ENCODE data around the gene ANKRA2. TPM values are rescaled to one million over a fixed set of nuclear protein-coding genes. Genes with fewer than 3 reads are reported as not detected.
A peak's percentile ranks its signal among the peaks of the same experiment; 100 is the strongest.

ANKRA2 gene
- polyA plus RNA-seq, 1 donor from 2014 or later = 70.9 TPM

DNA sequence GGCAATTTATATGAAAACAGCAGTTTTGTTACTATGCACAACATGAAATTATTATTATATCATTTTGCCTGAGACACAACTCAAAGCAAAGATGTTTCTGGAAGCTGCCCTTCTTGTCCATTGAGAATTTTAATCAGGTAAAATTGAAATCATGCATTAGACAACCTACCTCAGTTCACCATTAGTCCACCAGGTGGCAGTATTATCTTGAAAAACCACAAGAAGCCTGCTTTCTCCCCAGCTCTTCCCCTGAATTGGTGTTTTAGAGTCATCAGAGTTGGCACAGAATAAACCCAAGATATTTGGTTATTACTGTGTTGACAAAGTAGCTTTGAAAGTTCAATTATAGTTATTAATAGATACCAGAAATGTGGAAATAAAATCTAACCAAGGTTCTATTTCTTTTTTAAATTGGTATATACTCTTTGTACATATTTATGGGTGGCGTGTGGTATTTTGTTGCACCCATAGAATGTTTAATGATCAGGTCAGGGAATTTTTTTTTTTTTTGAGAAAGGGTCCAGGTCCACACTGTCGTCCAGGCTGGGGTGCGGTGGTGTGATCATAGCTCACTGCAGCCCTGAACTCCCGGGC is 25.8 kb upstream of the ANKRA2 start:
- H3K9me2 ChIP-seq (ENCODE audit: insufficient read depth, low read length) = no peaks in the 10 kb centered on the region
- no peak overlapping the region for H3K4me3 ChIP-seq (ENCODE audit: low read length)
- TF ChIP-seq, protein P1, sequence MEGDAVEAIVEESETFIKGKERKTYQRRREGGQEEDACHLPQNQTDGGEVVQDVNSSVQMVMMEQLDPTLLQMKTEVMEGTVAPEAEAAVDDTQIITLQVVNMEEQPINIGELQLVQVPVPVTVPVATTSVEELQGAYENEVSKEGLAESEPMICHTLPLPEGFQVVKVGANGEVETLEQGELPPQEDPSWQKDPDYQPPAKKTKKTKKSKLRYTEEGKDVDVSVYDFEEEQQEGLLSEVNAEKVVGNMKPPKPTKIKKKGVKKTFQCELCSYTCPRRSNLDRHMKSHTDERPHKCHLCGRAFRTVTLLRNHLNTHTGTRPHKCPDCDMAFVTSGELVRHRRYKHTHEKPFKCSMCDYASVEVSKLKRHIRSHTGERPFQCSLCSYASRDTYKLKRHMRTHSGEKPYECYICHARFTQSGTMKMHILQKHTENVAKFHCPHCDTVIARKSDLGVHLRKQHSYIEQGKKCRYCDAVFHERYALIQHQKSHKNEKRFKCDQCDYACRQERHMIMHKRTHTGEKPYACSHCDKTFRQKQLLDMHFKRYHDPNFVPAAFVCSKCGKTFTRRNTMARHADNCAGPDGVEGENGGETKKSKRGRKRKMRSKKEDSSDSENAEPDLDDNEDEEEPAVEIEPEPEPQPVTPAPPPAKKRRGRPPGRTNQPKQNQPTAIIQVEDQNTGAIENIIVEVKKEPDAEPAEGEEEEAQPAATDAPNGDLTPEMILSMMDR (IDR thresholded peaks at IDR 0.05; ENCODE audit: poor library complexity, severe bottlenecking) = peak; percentile 91
- TF ChIP-seq RAD21 (conservative IDR thresholded peaks at IDR 0.05) (peak; percentile 92), SMC3 (conservative IDR thresholded peaks at IDR 0.05; ENCODE audit: poor library complexity) (peak; percentile 98), EZH2 (IDR thresholded peaks at IDR 0.05; ENCODE audit: borderline replicate concordance, insufficient read depth, low read length, poor library complexity, severe bottlenecking) (no peak)
- TF ChIP-seq, protein P2, sequence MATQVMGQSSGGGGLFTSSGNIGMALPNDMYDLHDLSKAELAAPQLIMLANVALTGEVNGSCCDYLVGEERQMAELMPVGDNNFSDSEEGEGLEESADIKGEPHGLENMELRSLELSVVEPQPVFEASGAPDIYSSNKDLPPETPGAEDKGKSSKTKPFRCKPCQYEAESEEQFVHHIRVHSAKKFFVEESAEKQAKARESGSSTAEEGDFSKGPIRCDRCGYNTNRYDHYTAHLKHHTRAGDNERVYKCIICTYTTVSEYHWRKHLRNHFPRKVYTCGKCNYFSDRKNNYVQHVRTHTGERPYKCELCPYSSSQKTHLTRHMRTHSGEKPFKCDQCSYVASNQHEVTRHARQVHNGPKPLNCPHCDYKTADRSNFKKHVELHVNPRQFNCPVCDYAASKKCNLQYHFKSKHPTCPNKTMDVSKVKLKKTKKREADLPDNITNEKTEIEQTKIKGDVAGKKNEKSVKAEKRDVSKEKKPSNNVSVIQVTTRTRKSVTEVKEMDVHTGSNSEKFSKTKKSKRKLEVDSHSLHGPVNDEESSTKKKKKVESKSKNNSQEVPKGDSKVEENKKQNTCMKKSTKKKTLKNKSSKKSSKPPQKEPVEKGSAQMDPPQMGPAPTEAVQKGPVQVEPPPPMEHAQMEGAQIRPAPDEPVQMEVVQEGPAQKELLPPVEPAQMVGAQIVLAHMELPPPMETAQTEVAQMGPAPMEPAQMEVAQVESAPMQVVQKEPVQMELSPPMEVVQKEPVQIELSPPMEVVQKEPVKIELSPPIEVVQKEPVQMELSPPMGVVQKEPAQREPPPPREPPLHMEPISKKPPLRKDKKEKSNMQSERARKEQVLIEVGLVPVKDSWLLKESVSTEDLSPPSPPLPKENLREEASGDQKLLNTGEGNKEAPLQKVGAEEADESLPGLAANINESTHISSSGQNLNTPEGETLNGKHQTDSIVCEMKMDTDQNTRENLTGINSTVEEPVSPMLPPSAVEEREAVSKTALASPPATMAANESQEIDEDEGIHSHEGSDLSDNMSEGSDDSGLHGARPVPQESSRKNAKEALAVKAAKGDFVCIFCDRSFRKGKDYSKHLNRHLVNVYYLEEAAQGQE (IDR thresholded peaks at IDR 0.05; ENCODE audit: borderline replicate concordance) = no peak

DNA sequence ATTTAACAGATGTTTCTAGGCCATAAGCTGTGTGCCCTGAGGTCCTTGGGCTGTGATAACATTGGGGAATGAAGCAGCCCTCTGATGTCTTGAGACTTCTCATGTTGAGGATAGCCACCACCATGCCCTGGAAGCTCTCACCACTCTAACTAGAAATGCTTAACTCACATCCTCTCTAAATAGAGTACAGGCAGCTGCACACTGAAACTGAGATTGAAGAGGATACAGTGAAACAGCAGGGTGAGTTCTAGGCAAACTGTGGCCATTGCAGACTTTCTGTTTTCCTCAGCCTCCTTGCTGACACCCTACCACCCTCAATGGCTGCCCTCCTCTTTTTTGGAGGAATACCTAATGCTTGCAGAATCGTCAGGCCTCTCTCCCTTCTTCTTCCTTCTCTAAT is 22.5 kb upstream of the ANKRA2 start:
- H3K79me2 ChIP-seq (replicated peaks; ENCODE audit: insufficient read depth, low read length) = no peaks in the 10 kb centered on the region
- no peak overlapping the region for H3K27ac ChIP-seq (ENCODE audit: low read length)
- no peaks in the 10 kb centered on the region for H3K27me3 ChIP-seq (ENCODE audit: insufficient read depth, low read depth, low read length)
- H3K9ac ChIP-seq (ENCODE audit: low read length) = no peak overlapping the region
- H3K9me3 ChIP-seq (ENCODE audit: low read length) = no peaks in the 10 kb centered on the region
- H3K4me2 ChIP-seq (ENCODE audit: low read length) = no peak overlapping the region
- H3K4me3 ChIP-seq (ENCODE audit: low read length) = no peak overlapping the region
- no peak for TF ChIP-seq MXI1 (conservative IDR thresholded peaks at IDR 0.05; ENCODE audit: poor library complexity, severe bottlenecking)
- TF ChIP-seq, protein P1 (IDR thresholded peaks at IDR 0.05; ENCODE audit: poor library complexity, severe bottlenecking) = no peak
- no peak for TF ChIP-seq POLR2AphosphoS5 (IDR thresholded peaks at IDR 0.05)
- no peak for TF ChIP-seq TAF1 (IDR thresholded peaks at IDR 0.05; ENCODE audit: low read depth)
- no peak for TF ChIP-seq RAD21 (conservative IDR thresholded peaks at IDR 0.05)
- TF ChIP-seq, protein P2 (IDR thresholded peaks at IDR 0.05; ENCODE audit: borderline replicate concordance) = no peak
- no peak for TF ChIP-seq EZH2 (IDR thresholded peaks at IDR 0.05; ENCODE audit: borderline replicate concordance, insufficient read depth, low read length, poor library complexity, severe bottlenecking)
- no peak for TF ChIP-seq EP300 (conservative IDR thresholded peaks at IDR 0.05; ENCODE audit: poor library complexity, severe bottlenecking)
- no peak for TF ChIP-seq SMC3 (conservative IDR thresholded peaks at IDR 0.05; ENCODE audit: poor library complexity)
- no peaks in the 10 kb centered on the region for H4K20me1 ChIP-seq (ENCODE audit: insufficient read depth)
- no peak overlapping the region for H2AFZ ChIP-seq (ENCODE audit: low read depth, low read length)
- no peaks in the 10 kb centered on the region for H3K9me2 ChIP-seq (ENCODE audit: insufficient read depth, low read length)
- H3K36me3 ChIP-seq (ENCODE audit: insufficient read depth, low read length) = no peaks in the 10 kb centered on the region
- H3F3A ChIP-seq (ENCODE audit: insufficient read depth, low read length, poor library complexity, severe bottlenecking) = no peaks in the 10 kb centered on the region

More for the DNA sequence above, 25.8 kb upstream of the ANKRA2 start:
- no peak overlapping the region for H3K4me2 ChIP-seq (ENCODE audit: low read length)
- no peak overlapping the region for H3K9ac ChIP-seq (ENCODE audit: low read length)
- no peaks in the 10 kb centered on the region for H3K27me3 ChIP-seq (ENCODE audit: insufficient read depth, low read depth, low read length)
- H2AFZ ChIP-seq (ENCODE audit: low read depth, low read length) = no peak overlapping the region
- no peaks in the 10 kb centered on the region for H3K79me2 ChIP-seq (replicated peaks; ENCODE audit: insufficient read depth, low read length)
- no peak overlapping the region for H3K27ac ChIP-seq (ENCODE audit: low read length)
- H3K36me3 ChIP-seq (ENCODE audit: insufficient read depth, low read length) = no peaks in the 10 kb centered on the region
- no peaks in the 10 kb centered on the region for H3F3A ChIP-seq (ENCODE audit: insufficient read depth, low read length, poor library complexity, severe bottlenecking)
- no peaks in the 10 kb centered on the region for H3K9me3 ChIP-seq (ENCODE audit: low read length)
- no peaks in the 10 kb centered on the region for H4K20me1 ChIP-seq (ENCODE audit: insufficient read depth)
